Heart right ventricle (tissue), 16 donors: ENCODE results near the gene TEX29. TPM values are rescaled to one million over a fixed set of nuclear protein-coding genes. Genes with fewer than 3 reads are reported as not detected.

Source experiments
- ATAC-seq, 8 donors: fragments of 200-7000 bp; cut with Tn5 transposase; one replicate each; pipeline ENCODE4 v1.9.1; 2020; ENCODE audit warnings: mild to moderate bottlenecking in 8 of 8, moderate library complexity in 8 of 8, moderate number of reproducible peaks in 1 of 8
- DNase-seq, 2 donors: peaks; one replicate each; pipeline ENCODE4 v3.0.0-alpha.2; 2020
- H3K27ac ChIP-seq, 10 donors: fragments of 200-600 bp; sonication (generic) in 2 of 10; one replicate each; pipeline versions ENCODE4 v1.5.0 to v1.8.0; 2020 to 2022; ENCODE audit warnings: mild to moderate bottlenecking in 3 of 10
- H3K27me3 ChIP-seq, 7 donors: fragments of 200-600 bp; one replicate each; pipeline ENCODE4 v1.8.0; 2021 to 2022; ENCODE audit warnings: mild to moderate bottlenecking in 2 of 7
- H3K36me3 ChIP-seq, 9 donors: fragments of 200-600 bp; sonication (generic) in 1 of 9; one replicate each; pipeline versions ENCODE4 v1.5.0 to v1.8.0; 2020 to 2022; ENCODE audit warnings: mild to moderate bottlenecking in 2 of 9
- H3K4me1 ChIP-seq, 9 donors: fragments of 200-600 bp; sonication (generic) in 1 of 9; one replicate each; pipeline versions ENCODE4 v1.5.0 to v1.8.0; 2020 to 2022; ENCODE audit warnings: mild to moderate bottlenecking in 4 of 9
- H3K4me3 ChIP-seq, 10 donors: fragments of 200-600 bp; sonication (generic) in 2 of 10; one replicate each; pipeline versions ENCODE4 v1.5.0 to v1.8.0; 2020 to 2022; ENCODE audit warnings: mild to moderate bottlenecking in 7 of 10, moderate library complexity in 2 of 10
- H3K9me3 ChIP-seq, 11 donors: fragments of 200-600 bp in 10 of 11; sonication (generic) in 2 of 11; one replicate each; pipeline versions ENCODE4 v1.5.0 to v1.8.0; 2013 to 2022; ENCODE audit warnings: mild to moderate bottlenecking in 2 of 11, control low read depth in 1 of 11, moderate library complexity in 1 of 11
- CTCF ChIP-seq, 9 donors: fragments of 200-600 bp; sonication (generic) in 2 of 9; IDR thresholded peaks; one replicate each; pipeline versions ENCODE4 v1.5.0 to v1.8.0; 2021 to 2022; ENCODE audit warnings: antibody characterized with exemption in 9 of 9, mild to moderate bottlenecking in 5 of 9, moderate library complexity in 1 of 9
- WGBS, 2 donors: extraction: QIAGEN DNeasy Blood & Tissue Kit; methylation state at CpG; one replicate each; pipeline ENCODE4 v1.1.7; 2013; ENCODE audit warnings: inconsistent platforms in 1 of 2; 5-methylcytosine and 5-hydroxymethylcytosine counted together
- intact Hi-C, 10 donors: fragments of 100-400 bp; cut with DNase I; formaldehyde crosslinking; loops; one replicate each; pipeline versions ENCODE4 v1.11.1 to v1.14.2; 2022
- long read RNA-seq, 3 donors: library from polyadenylated mRNA; unstranded; transcript quantifications; one replicate each; pipeline ENCODE4 v2.0.0, GENCODE V29; 2020 to 2021
- polyA plus RNA-seq, 2 donors: library from polyadenylated mRNA; stranded (reverse); fragments of 200-250 nt; gene quantifications; one replicate each; pipeline ENCODE4 v1.2.3, GENCODE V29; 2013
- total RNA-seq, 10 donors: library from RNA; stranded (reverse); fragmentation: NEBNext Ultra II Directional in 3 of 10; extraction: Animal tissue kit (Norgen Biotek cat#: 25700) in 3 of 10; gene quantifications; one replicate each; pipeline versions ENCODE4 v1.2.1 to v1.2.4, GENCODE V29; 2021 to 2023
- donor health status: Arrhythmogenic right ventricular cardiomyopathy.
- donor health status: ischemic (EF 13 %, LVEDD 7.1; RV severe dilation, severe dysfunction).
- donor health status: healthy with polysubstance abuse.
- donor health status: DM: no; HTN: yes; CAD: no.
- donor health status: DM: no; HTN: no; CAD: no.
- donor health status: ischemic (EF 25% LVEDD 6.9; RV normal size, moderate dysfunction).
- donor health status: ischemic (EF 25% LVEDD 5.7; RV mildly dilated, moderate dysfunction).
- donor health status: healthy.
- donor health status: DM: yes; HTN: yes; CAD: no.
- donor health status: Ischemic cardiomyopathy.
- donor health status: ischemic (EF 35%, LVEDD 5.7; RV mildly dilated, moderate dysfunction).
- donor health status: nonischemic (EF 11% LVEDD 7.7; RV severe dilation, severe dysfunction).
- donor health status: DM: yes; HTN: yes; CAD: no.
- donor health status: PGD.
- donor health status: ischemic (EF 29% LVEDD 5.4; RV normal size, mild dysfunction).
- donor health status: nonischemic (EF 23%, LVEDD 6.1; RV moderate dilation, normal function).

The TEX29 gene
- total RNA-seq (under 1 TPM in 4 of 10 donors, not detected in 6; 0.37 to 0.57 (median 0.42) TPM), polyA plus RNA-seq (1 to 10 TPM in 1 of 2 donors, under 1 TPM in 1; 0.22 to 1.1 TPM)
- long read RNA-seq, donor 1, result 0 reads
- long read RNA-seq, donor 2, result 0 reads
- long read RNA-seq, donor 3, result 0 reads

DNA sequence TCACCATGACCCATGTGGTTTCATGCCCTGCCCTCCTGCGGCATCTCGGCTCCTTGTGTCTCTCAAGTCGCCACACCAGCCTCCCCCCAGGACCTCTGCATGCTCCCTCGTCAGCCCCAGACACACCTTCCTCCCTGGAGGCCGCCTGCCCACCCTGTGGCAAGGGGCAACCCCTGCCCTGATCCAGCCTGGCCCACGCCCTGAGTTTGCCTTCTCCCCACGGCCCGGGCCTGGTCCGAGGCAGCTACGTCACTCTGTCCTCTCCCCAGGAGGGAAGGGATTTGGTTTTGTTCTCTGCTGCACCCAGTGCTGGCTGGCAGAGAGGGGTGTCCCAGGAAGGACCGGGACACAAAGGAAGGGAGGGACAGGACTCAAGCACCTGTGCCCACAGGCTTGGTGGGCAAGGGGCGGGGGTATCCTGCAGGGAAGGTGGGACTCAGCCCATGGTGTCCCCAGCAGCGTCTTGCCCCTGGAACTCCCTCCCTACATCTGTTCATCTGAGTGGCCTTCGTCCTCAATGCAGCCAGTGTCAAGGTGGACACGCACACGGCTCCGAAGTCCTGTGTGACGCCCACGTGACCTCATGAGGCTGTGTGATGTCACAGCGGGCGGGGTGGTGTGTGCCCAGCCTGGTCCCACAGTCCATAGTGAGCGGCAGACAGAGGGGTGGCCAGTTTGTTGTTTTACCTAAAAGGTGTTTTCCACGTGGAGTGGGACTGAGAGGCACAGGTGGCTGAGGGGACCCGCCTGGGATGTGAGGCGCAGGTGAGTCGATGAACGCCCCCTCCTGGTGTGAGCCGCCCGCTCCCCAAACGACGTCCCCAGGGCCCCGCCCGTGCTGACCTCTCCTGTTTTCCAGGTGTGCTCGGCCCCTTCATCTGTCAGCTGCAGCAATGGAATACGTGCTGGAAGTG lies at the start of gene TEX29:
TEX29 (plus strand) TSS at position 645 of the 914 bp plus-strand sequence; CDS start at position 894, 249 bp downstream.
- 70 to 80% methylated on average over 35 of the region's 35 CpGs for WGBS, 2 donors
- no peak for TF ChIP-seq CTCF (IDR thresholded peaks at IDR 0.05)
- Histone ChIP-seq H3K27me3 (peaks cover 0 to 4% (median 0%) of the 10 kb centered on the region in 7 donors), H3K4me3 (no peak within 1 kb of the TSS), H3K36me3 (peaks cover 0 to 19% (median 0%) of the 10 kb centered on the region in 9 donors), H3K27ac (no peak within 1 kb of the TSS), H3K4me1 (no peaks in the 10 kb centered on the region), H3K9me3 (no peaks in the 10 kb centered on the region)
- no peak for DNase-seq
- intact Hi-C loops, result no loop called here
- ATAC-seq, result no peak

DNA sequence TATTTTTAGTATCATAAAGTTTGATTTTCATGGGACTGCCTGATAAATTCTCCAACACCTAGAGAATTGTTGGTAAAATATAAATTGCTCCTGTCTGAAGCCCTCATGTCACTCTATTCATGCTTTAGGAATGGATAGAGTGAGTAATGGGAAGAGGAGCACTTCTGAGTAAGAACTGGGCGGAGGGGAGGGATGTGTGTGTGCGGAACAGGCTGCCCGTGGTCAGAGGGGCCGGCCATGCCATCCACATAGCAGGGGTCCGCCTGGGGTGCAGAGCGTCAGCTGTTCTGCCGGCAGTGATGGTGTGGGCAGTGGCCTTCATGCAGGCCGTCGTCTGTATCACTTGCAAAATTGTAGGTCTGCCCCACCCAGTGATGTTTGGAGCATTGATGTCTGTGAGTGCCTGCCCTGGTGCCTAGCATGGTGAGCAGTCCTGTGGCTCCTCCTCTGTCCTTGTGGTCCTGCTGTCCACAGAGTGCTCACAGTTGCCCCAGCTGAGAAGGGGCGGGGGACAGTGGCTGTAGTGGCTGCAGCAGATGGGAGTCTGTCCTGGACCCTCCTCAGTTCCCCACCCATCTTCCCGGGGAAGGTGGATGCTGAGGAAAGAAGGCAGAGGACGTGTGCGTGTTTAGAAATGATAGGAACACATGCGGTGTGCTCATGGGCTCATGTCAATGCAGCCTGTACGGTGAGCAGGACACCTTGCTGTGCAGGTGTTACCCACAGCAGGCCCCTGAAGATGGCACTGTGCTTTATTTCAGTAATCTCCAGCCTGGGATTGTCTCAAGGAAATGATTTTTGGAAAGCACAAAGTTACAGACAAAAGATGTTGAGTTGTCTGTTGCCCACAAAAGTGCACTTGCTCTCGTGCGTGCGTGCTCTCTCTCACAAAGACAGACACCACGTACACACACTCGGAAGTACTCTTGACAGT lies 49.4 kb upstream of the TEX29 start:
- peak in 1 of 8 donors; percentile 28 for ATAC-seq
- peaks cover 0 to 51% (median 16%) of the 10 kb centered on the region in 9 donors for H3K4me1 ChIP-seq
- intact Hi-C loops, result no loop called here
- no peaks in the 10 kb centered on the region for H3K9me3 ChIP-seq
- H3K4me3 ChIP-seq, result no peak overlapping the region
- WGBS, 2 donors, result 91 to 93% methylated on average over 20 of the region's 20 CpGs
- H3K27me3 ChIP-seq, result no peaks in the 10 kb centered on the region
- DNase-seq, result no peak
- H3K27ac ChIP-seq, result peak overlapping the region in 2 of 10 donors; percentile 0 to 53
- TF ChIP-seq CTCF (IDR thresholded peaks at IDR 0.05), result no peak
- H3K36me3 ChIP-seq, result peaks cover 0 to 98% (median 22%) of the 10 kb centered on the region in 9 donors

DNA sequence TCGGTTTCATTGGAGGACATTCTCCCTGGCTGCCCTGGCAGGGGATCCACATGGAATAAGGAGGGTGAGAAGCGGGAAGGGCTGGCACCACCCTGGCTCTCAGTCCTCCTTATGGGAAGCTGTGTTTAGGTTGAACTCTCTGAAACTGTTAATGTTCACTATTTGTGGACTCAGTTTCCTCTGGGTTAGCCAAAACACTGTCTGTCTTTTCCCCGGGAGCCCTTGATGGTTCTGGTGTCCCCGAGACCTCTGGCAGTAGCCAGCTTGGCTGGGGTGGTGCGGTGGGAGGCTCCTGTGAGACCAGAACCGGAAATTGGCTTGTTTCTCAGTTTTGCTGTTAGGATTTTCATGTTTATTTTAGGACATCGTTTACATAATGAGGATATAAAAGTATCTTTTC lies 48.3 kb upstream of the TEX29 start:
- H3K4me1 ChIP-seq, result peaks cover 0 to 50% (median 16%) of the 10 kb centered on the region in 9 donors
- DNase-seq (no peak), ATAC-seq (peak in 2 of 8 donors; percentile 35 to 41)
- no peaks in the 10 kb centered on the region for H3K9me3 ChIP-seq
- peak overlapping the region in 5 of 10 donors; percentile 0 to 32 (median 3) for H3K27ac ChIP-seq
- H3K36me3 ChIP-seq, result peaks cover 0 to 99% (median 19%) of the 10 kb centered on the region in 9 donors
- H3K27me3 ChIP-seq, result no peaks in the 10 kb centered on the region
- TF ChIP-seq CTCF (IDR thresholded peaks at IDR 0.05), result no peak
- WGBS, 2 donors, result 67 to 68% methylated on average over 7 of the region's 7 CpGs
- intact Hi-C loops, result no loop called here
- H3K4me3 ChIP-seq, result no peak overlapping the region

GRCh38 chr13:111275382-111275781 lies 45.1 kb upstream of the TEX29 start:
- H3K4me1 ChIP-seq, result peaks cover 0 to 48% (median 23%) of the 10 kb centered on the region in 9 donors
- intact Hi-C loops, result loop anchor here in 2 of 10 donors (5.0 kb wide), 2 partner anchors 33 to 123 kb away; no protein-coding TSS in a partner anchor
- H3K9me3 ChIP-seq, result no peaks in the 10 kb centered on the region
- ATAC-seq, result peak in 1 of 8 donors; percentile 10
- no peak for DNase-seq
- 59 to 66% methylated on average over 10 of the region's 10 CpGs for WGBS, 2 donors
- no peaks in the 10 kb centered on the region for H3K27me3 ChIP-seq
- H3K4me3 ChIP-seq, result no peak overlapping the region
- peak overlapping the region in 1 of 10 donors; percentile 3 for H3K27ac ChIP-seq
- TF ChIP-seq CTCF (IDR thresholded peaks at IDR 0.05), result no peak
- peaks cover 0 to 99% (median 26%) of the 10 kb centered on the region in 9 donors for H3K36me3 ChIP-seq
